GM10266 (cell line): ENCODE results near the gene CDK14.

Experiments used
- DNase-seq: peaks from one replicate; pipeline ENCODE4 v3.0.0; 2012; ENCODE audit errors: extremely low spot score
- CTCF ChIP-seq: IDR thresholded peaks from 2 replicates; pipeline ENCODE4 v1.5.1; 2012; ENCODE audit warnings: mild to moderate bottlenecking, low read depth; ENCODE audit not compliant: control insufficient read depth, insufficient read depth; ENCODE audit errors: missing control alignments

CDK14 gene

DNA sequence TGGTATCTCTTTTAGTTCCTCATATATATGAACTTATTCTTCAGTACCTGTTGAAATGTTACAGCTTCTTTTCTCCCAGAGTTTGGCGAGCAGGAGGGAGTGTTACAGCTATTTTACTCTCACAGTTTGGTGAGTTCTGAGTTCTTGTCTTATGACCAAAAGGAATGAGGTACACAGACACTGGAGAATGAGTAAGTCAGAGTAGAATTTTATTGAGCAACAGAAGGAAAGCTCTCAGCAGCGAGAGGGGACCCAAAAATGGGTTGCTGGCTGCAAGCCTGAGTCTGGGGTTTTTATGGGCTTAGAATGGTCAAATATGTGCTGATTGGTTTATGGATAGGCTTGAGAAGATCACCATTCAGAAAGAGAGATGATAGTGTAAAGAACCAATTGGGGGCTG lies 175.2 kb downstream of the CDK14 start:
- DNase-seq = no peak
- TF ChIP-seq CTCF = no peak

GRCh38 chr7:90772410-90772809 lies 176.3 kb downstream of the CDK14 start:
- no peak for TF ChIP-seq CTCF
- no peak for DNase-seq

DNA sequence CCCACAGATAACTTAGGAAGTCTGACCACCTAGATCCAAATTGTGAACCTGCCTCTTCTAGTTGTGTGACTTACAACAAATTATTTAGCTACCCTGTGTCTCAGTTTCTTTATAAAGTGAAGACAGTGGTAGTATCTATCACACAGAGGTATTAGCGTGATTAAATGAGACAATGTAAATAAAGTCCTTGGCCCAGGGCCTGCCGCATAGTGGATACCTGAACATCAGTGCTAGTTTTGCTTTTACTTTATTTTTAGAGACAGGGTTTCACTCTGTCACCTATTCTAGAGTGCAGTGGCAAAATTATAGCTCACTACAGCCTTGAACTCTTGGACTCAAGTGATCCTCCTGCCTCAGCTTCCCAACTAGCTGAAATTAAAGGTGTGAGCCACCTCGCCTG lies 177.1 kb downstream of the CDK14 start:
- no peak for DNase-seq
- no peak for TF ChIP-seq CTCF

GRCh38 chr7:90774706-90775105 lies 178.6 kb downstream of the CDK14 start:
- TF ChIP-seq CTCF = no peak

DNA sequence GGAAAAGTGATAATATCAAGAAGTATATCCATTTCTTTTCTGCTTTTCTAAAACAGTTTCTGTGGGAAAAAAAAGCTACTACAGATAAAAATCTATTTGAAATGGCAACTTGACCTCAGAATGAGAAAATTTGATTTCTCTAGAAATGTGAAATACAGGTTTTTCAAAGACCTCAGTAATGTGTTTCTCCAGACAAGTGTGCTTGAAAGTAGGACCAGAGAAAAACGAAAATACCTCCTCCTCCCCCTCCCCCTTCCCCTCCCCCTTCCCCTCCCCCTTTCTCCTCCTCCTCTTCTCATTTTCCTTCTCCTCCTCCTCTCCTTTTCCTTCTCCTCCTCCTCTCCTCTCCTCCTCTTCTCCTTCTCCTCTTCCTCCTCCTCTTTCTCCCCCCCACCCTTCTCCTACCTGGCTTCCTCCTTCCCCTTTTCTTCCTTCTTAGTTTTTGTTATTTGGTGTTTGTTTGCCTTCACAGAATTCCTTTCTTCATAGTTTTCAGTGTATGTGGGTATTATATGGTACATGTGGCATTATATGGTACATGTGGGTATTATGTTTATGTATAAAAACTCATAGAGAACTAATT lies 179.4 kb downstream of the CDK14 start:
- no peak for TF ChIP-seq CTCF
- DNase-seq = no peak

More at GRCh38 chr7:90774706-90775105, 178.6 kb downstream of the CDK14 start:
- DNase-seq = no peak

DNA sequence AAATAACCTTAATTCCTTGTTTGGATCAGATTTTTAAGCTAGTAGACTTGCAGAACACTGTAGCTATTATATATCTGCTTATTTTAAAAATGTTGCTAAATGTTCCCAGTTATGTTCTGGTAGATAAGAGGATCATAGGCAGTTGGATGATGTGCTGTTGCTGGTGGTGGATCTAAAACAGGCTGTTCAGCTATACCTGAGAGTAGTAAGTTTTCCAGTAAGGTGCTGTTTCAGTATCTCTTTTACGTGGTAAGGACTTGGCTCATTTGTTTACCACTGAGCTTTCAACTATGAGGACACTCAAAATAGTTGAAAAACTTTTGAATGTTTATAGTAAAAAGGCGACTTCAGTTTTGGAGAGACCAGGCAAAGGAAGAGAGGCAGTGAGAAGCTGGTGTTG lies 180.9 kb downstream of the CDK14 start:
- TF ChIP-seq CTCF = no peak
- peak; percentile 18 for DNase-seq

GRCh38 chr7:90777465-90777864 lies 181.3 kb downstream of the CDK14 start:
- DNase-seq = no peak
- no peak for TF ChIP-seq CTCF
